ENCODE measurements around the gene SCAMP1. TPM values are rescaled to one million over a fixed set of nuclear protein-coding genes. Genes with fewer than 3 reads are reported as not detected.

SCAMP1 gene
- total and polyA plus RNA-seq, 2 of the 8 experiments (the other 6 are each of a cell fraction or from before 2014, with no cell fraction given) = 18.6 to 55.9 TPM

GRCh38 chr5:78511121-78511906, 150.9 kb downstream of the SCAMP1 start (continued):
- TF ChIP-seq RXRA (IDR thresholded peaks at IDR 0.05; ENCODE audit: insufficient read depth, low read depth, low read length) (no peak), POU5F1 (IDR thresholded peaks at IDR 0.05; ENCODE audit: low read depth, low read length) (no peak), CREB1 (IDR thresholded peaks at IDR 0.05) (no peak), HDAC6 (IDR thresholded peaks at IDR 0.05; ENCODE audit: low read depth, low read length) (no peak)
